ENCODE data around the gene SGMS1. TPM values are rescaled to one million over a fixed set of nuclear protein-coding genes. Genes with fewer than 3 reads are reported as not detected.

The SGMS1 gene
- total RNA-seq, 2 donors from 2014 or later: 45.3 to 51.3 TPM

GRCh38 chr10:50596897-50597296 lies 26.9 kb downstream of the SGMS1 start:
- Mint-ChIP-seq H3K27ac (no peak overlapping the region), H3K27me3 (no peaks in the 10 kb centered on the region), H3K4me1 (peaks cover 22% of the 10 kb centered on the region), H3K4me3 (no peak overlapping the region), H3K36me3 (ENCODE audit: low read depth) (peaks cover 6% of the 10 kb centered on the region)
- DNase-seq: no peak
- H3K9me3 ChIP-seq (ENCODE audit: control insufficient read depth, low read length, poor library complexity, severe bottlenecking): no peaks in the 10 kb centered on the region
- no peak for ATAC-seq

DNA sequence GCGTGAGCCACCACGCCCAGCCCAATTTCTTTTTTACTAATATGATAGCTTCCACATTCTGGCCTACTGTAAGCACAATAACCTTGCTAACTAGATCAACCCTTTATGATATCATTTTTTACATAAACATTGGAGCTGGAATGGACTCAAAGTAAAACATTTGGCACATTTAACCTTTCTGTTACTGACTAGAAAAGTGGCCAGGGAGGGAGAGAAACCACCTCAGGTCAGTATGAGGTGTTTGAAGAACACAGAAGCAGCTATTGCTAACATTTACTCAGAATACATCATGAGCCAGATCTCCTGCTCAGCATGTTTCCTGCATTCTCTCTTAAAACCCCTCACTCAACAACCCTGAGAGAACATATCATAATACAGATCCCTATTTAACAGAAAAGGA lies 27.3 kb downstream of the SGMS1 start:
- DNase-seq (no peak), ATAC-seq (no peak)
- Mint-ChIP-seq H3K36me3 (ENCODE audit: low read depth) (peaks cover 6% of the 10 kb centered on the region), H3K27ac (no peak overlapping the region), H3K27me3 (no peaks in the 10 kb centered on the region), H3K4me1 (peaks cover 22% of the 10 kb centered on the region), H3K4me3 (no peak overlapping the region)
- H3K9me3 ChIP-seq (ENCODE audit: control insufficient read depth, low read length, poor library complexity, severe bottlenecking): no peaks in the 10 kb centered on the region

DNA sequence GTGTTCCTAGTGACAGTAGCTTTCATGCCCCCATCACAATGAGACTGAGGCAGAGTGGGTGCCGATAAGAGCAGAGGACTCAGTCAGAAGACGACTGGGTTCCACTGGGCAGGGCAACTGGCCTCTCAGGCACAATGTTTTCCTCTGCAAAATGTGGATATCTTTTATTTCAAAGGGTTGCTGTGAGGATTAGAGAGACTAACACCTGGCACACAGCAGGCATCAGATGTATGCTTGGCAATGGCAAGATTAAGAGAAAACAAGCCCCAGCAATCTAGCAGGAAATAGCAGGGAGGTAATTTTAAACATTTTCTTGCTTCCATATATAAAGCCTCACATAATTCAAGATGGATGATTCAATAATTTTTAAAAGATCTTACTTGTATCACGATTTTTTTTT lies 28.0 kb downstream of the SGMS1 start:
- Mint-ChIP-seq H3K4me1 (peaks cover 24% of the 10 kb centered on the region), H3K27ac (no peak overlapping the region), H3K27me3 (no peaks in the 10 kb centered on the region), H3K4me3 (no peak overlapping the region), H3K36me3 (ENCODE audit: low read depth) (peaks cover 6% of the 10 kb centered on the region)
- ATAC-seq (no peak), DNase-seq (no peak)
- no peaks in the 10 kb centered on the region for H3K9me3 ChIP-seq (ENCODE audit: control insufficient read depth, low read length, poor library complexity, severe bottlenecking)

GRCh38 chr10:50593523-50594376 lies 30.0 kb downstream of the SGMS1 start:
- Mint-ChIP-seq H3K4me3 (no peak overlapping the region), H3K27ac (no peak overlapping the region), H3K36me3 (ENCODE audit: low read depth) (peaks cover 7% of the 10 kb centered on the region), H3K4me1 (peaks cover 14% of the 10 kb centered on the region), H3K27me3 (no peaks in the 10 kb centered on the region)
- ATAC-seq (no peak), DNase-seq (no peak)
- H3K9me3 ChIP-seq (ENCODE audit: control insufficient read depth, low read length, poor library complexity, severe bottlenecking): no peaks in the 10 kb centered on the region

GRCh38 chr10:50592961-50593418 lies 30.8 kb downstream of the SGMS1 start:
- H3K4me1 Mint-ChIP-seq: peaks cover 13% of the 10 kb centered on the region
- no peak overlapping the region for H3K27ac Mint-ChIP-seq
- no peak for ATAC-seq

DNA sequence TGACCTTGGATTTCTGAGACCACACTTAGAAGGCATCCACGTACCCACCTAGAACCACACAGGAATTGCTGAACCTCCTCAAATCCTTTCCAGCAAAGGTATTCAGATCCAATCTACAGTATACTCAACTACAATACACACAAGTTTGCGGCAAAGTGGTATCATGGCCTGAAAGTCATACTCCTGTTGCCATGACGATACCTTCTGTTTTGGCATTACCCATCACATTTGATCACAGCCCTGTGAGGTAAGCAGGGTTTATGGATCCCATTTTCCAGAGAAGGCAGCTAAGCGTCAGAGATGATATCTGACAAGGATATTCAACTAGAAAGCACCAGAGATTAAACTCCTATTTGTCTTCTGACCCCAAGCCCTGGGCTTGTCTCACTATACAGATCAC lies 32.8 kb downstream of the SGMS1 start:
- H3K36me3 Mint-ChIP-seq (ENCODE audit: low read depth): peaks cover 7% of the 10 kb centered on the region
- ATAC-seq: no peak
- DNase-seq: no peak

More at GRCh38 chr10:50592961-50593418, 30.8 kb downstream of the SGMS1 start:
- DNase-seq: no peak
- H3K27me3 Mint-ChIP-seq: no peaks in the 10 kb centered on the region
- H3K9me3 ChIP-seq (ENCODE audit: control insufficient read depth, low read length, poor library complexity, severe bottlenecking): no peaks in the 10 kb centered on the region
- peaks cover 7% of the 10 kb centered on the region for H3K36me3 Mint-ChIP-seq (ENCODE audit: low read depth)
- no peak overlapping the region for H3K4me3 Mint-ChIP-seq

GRCh38 chr10:50586740-50587088 lies 37.0 kb downstream of the SGMS1 start:
- H3K9me3 ChIP-seq (ENCODE audit: control insufficient read depth, low read length, poor library complexity, severe bottlenecking): no peaks in the 10 kb centered on the region
- Mint-ChIP-seq H3K4me1 (peaks cover 28% of the 10 kb centered on the region), H3K36me3 (ENCODE audit: low read depth) (peaks cover 7% of the 10 kb centered on the region), H3K27ac (no peak overlapping the region), H3K4me3 (no peak overlapping the region), H3K27me3 (no peaks in the 10 kb centered on the region)
- DNase-seq: no peak
- no peak for ATAC-seq

More for the DNA sequence above, 32.8 kb downstream of the SGMS1 start:
- no peaks in the 10 kb centered on the region for H3K9me3 ChIP-seq (ENCODE audit: control insufficient read depth, low read length, poor library complexity, severe bottlenecking)
- Mint-ChIP-seq H3K27me3 (no peaks in the 10 kb centered on the region), H3K27ac (no peak overlapping the region), H3K4me3 (no peak overlapping the region), H3K4me1 (peaks cover 16% of the 10 kb centered on the region)

DNA sequence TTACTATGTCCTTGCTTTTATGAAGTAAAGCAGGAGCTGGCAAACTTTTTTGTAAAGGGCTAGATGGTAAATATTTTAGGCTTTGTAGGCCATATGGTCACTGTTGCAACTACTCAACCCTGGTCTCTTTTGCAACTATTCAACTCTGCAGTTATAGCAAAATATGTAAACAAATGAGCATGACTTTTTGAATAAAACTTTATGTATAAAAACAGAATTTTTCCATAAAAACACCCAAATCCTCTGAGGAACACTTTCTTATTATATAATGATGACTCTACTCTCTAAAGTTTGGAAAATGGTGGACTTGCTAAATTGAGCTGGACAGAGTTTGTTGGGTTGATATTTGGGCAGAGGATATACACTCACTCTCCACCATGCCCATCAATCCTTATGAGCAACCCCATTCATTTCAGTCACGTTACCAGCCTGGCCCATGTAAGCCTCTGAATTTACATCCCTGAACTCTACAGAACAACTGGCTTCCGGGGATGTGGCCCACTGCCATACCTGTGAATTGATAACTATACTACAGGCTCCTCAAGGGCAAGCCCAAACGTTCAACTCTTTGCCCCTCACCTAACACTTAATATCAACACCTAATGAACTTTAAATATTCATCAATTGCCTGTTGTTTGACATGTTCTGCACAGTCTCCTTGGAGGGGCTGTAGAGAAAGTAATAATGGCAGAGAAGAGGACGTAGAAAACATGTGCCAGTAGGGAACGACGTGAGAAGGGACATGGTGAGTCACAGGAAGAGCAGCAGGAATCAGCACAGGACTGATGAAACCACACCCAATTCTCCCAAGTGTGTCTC lies 37.6 kb downstream of the SGMS1 start:
- peaks cover 32% of the 10 kb centered on the region for H3K4me1 Mint-ChIP-seq
- peaks cover 7% of the 10 kb centered on the region for H3K36me3 Mint-ChIP-seq (ENCODE audit: low read depth)
- H3K9me3 ChIP-seq (ENCODE audit: control insufficient read depth, low read length, poor library complexity, severe bottlenecking): no peaks in the 10 kb centered on the region
- H3K27ac Mint-ChIP-seq: no peak overlapping the region
- H3K4me3 Mint-ChIP-seq: no peak overlapping the region
- no peaks in the 10 kb centered on the region for H3K27me3 Mint-ChIP-seq
- ATAC-seq (no peak), DNase-seq (no peak)

- ATAC-seq: no peak
- no peak overlapping the region for H3K27ac Mint-ChIP-seq
- H3K4me1 Mint-ChIP-seq: peaks cover 47% of the 10 kb centered on the region
- no peaks in the 10 kb centered on the region for H3K27me3 Mint-ChIP-seq
- H3K36me3 Mint-ChIP-seq (ENCODE audit: low read depth): peaks cover 2% of the 10 kb centered on the region
- no peak overlapping the region for H3K4me3 Mint-ChIP-seq
- no peak for DNase-seq
- no peaks in the 10 kb centered on the region for H3K9me3 ChIP-seq (ENCODE audit: control insufficient read depth, low read length, poor library complexity, severe bottlenecking)
Measured at GRCh38 chr10:50582766-50583762, 40.7 kb downstream of the SGMS1 start.

DNA sequence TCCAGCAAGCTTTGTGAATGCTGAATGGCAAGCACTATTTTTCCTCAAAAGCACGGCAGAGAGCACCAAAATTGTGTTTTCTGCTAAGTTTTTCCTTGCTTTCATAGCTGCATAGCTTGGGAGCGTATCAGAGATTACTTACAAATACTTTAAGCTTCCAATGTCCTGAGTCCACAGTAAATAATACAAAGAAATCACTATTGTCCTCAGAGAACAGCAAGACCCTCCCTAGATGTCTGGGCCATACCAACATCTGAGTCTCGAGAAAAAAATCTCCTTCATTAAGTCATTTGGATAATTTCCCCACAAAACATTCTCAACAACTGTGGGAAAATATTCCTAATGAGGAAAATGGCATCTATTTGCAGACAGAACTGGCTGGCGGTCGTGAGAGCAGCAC lies 41.7 kb downstream of the SGMS1 start:
- H3K27ac Mint-ChIP-seq: no peak overlapping the region
- H3K9me3 ChIP-seq (ENCODE audit: control insufficient read depth, low read length, poor library complexity, severe bottlenecking): no peaks in the 10 kb centered on the region
- no peaks in the 10 kb centered on the region for H3K27me3 Mint-ChIP-seq
- H3K36me3 Mint-ChIP-seq (ENCODE audit: low read depth): peaks cover 1% of the 10 kb centered on the region
- ATAC-seq (no peak), DNase-seq (no peak)
- H3K4me3 Mint-ChIP-seq: no peak overlapping the region
- peaks cover 50% of the 10 kb centered on the region for H3K4me1 Mint-ChIP-seq

- Mint-ChIP-seq H3K27ac (peak overlapping the region; percentile 53), H3K4me3 (no peak overlapping the region), H3K36me3 (ENCODE audit: low read depth) (peaks cover 2% of the 10 kb centered on the region), H3K27me3 (no peaks in the 10 kb centered on the region), H3K4me1 (peaks cover 58% of the 10 kb centered on the region)
- no peaks in the 10 kb centered on the region for H3K9me3 ChIP-seq (ENCODE audit: control insufficient read depth, low read length, poor library complexity, severe bottlenecking)
- DNase-seq (no peak), ATAC-seq (no peak)
Measured at GRCh38 chr10:50580262-50580891, 43.4 kb downstream of the SGMS1 start.

GRCh38 chr10:50579491-50580261 lies 44.1 kb downstream of the SGMS1 start:
- Mint-ChIP-seq H3K27me3 (no peaks in the 10 kb centered on the region), H3K27ac (peak overlapping the region; percentile 53), H3K4me1 (peaks cover 60% of the 10 kb centered on the region), H3K4me3 (peak overlapping the region; percentile 16), H3K36me3 (ENCODE audit: low read depth) (peaks cover 2% of the 10 kb centered on the region)
- H3K9me3 ChIP-seq (ENCODE audit: control insufficient read depth, low read length, poor library complexity, severe bottlenecking): no peaks in the 10 kb centered on the region
- no peak for DNase-seq
- ATAC-seq: no peak

Data from T-helper 17 cell (primary cell).